Activated CD8-positive, alpha-beta memory T cell treated with anti-CD3 and anti-CD28 coated beads for 4 hours (primary cell): Measurements from ENCODE around the gene RHBDL2.
"Not testable (repeated sequence)": the region's sequence is repeated elsewhere in the genome, so short reads cannot be mapped to it uniquely, and the experiment has no call there.

Source experiments
- DNase-seq, 2 donors: peaks; one replicate each; pipeline ENCODE4 v3.0.0-alpha.2; 2020; ENCODE audit warnings: low read depth in 2 of 2

The RHBDL2 gene

GRCh38 chr1:38881487-38881886 is 60.1 kb downstream of the RHBDL2 start, which contains the start of gene GJA9:
Gene GJA9 (minus strand): TSS chr1:38881587. CDS start chr1:38876098, 5,489 bp downstream.
- DNase-seq = no peak

- DNase-seq = no peak
Observed at GRCh38 chr1:38875811-38876210, 65.8 kb downstream of the RHBDL2 start.

- peak; percentile 93 to 94 for DNase-seq
Observed at GRCh38 chr1:38873027-38873969, 68.3 kb downstream of the RHBDL2 start, which contains the start of gene MYCBP. Gene MYCBP (minus strand): TSS chr1:38873348. CDS start chr1:38873305, 43 bp downstream.

GRCh38 chr1:38872401-38873026 is 69.1 kb downstream of the RHBDL2 start:
- DNase-seq = no peak

GRCh38 chr1:38870996-38871395 is 70.6 kb downstream of the RHBDL2 start:
- no peak for DNase-seq

GRCh38 chr1:38867208-38867607 is 74.4 kb downstream of the RHBDL2 start:
- no peak for DNase-seq

- DNase-seq = no peak
Observed at GRCh38 chr1:38865112-38865715, 76.4 kb downstream of the RHBDL2 start.

GRCh38 chr1:38860454-38860795 is 81.2 kb downstream of the RHBDL2 start:
- no peak for DNase-seq

GRCh38 chr1:38859561-38860453 is 81.8 kb downstream of the RHBDL2 start, which contains the start of gene RRAGC:
Gene RRAGC (minus strand): TSS chr1:38859772. CDS start chr1:38859646, 126 bp downstream.
- peak; percentile 96 to 97 for DNase-seq

- peak in 1 of 2 donors; percentile 21 for DNase-seq
Observed at GRCh38 chr1:38858833-38859560, 82.6 kb downstream of the RHBDL2 start.

GRCh38 chr1:38852780-38853179 is 88.8 kb downstream of the RHBDL2 start:
- no peak for DNase-seq

- no peak for DNase-seq
Observed at GRCh38 chr1:38848071-38848470, 93.6 kb downstream of the RHBDL2 start.

- no peak for DNase-seq
Observed at GRCh38 chr1:38846210-38846609, 95.4 kb downstream of the RHBDL2 start.

GRCh38 chr1:38845088-38845487 is 96.5 kb downstream of the RHBDL2 start:
- DNase-seq = not testable (repeated sequence)

GRCh38 chr1:38840281-38840680 is 101.3 kb downstream of the RHBDL2 start:
- DNase-seq = no peak

GRCh38 chr1:38839363-38839762 is 102.3 kb downstream of the RHBDL2 start:
- DNase-seq = no peak

- DNase-seq = not testable (repeated sequence)
Observed at GRCh38 chr1:38836316-38836715, 105.3 kb downstream of the RHBDL2 start.
